Stomach (tissue), 9 donors: ENCODE measurements around the gene REV3L. TPM values are rescaled to one million over a fixed set of nuclear protein-coding genes. Genes with fewer than 3 reads are reported as not detected.

Experiments
- DNase-seq, 2 donors: peaks; one replicate each; pipeline versions ENCODE4 v3.0.0 to v3.0.0-alpha.2; 2013 to 2019
- H3K27ac ChIP-seq, 5 donors: fragments of 200-600 bp in 4 of 5; sonication (generic) in 4 of 5; one replicate each; pipeline ENCODE4 v1.5.1; 2013 to 2019; ENCODE audit warnings: mild to moderate bottlenecking in 1 of 5, moderate library complexity in 1 of 5
- H3K27me3 ChIP-seq, 3 donors: fragments of 200-600 bp; sonication (generic); one replicate each; pipeline ENCODE4 v1.5.1; 2017 to 2019; ENCODE audit warnings: mixed run types in 1 of 3
- H3K36me3 ChIP-seq, 4 donors: fragments of 200-600 bp; sonication (generic); 1 replicate in 3 of 4; 2 replicates in 1 of 4; pipeline ENCODE4 v1.5.1; 2016 to 2019
- H3K4me1 ChIP-seq, 4 donors: fragments of 200-600 bp; sonication (generic); one replicate each; pipeline ENCODE4 v1.5.1; 2016 to 2019
- H3K4me3 ChIP-seq, 4 donors: fragments of 200-600 bp; sonication (generic) in 3 of 4; one replicate each; pipeline ENCODE4 v1.5.1; 2016 to 2019; ENCODE audit warnings: mild to moderate bottlenecking in 1 of 4
- H3K9me3 ChIP-seq, 4 donors: fragments of 200-600 bp; sonication (generic); one replicate each; pipeline ENCODE4 v1.5.1; 2016 to 2019
- CTCF ChIP-seq, 7 experiments: fragments of 450-650 bp in 4 of 7; fragments of 200-600 bp in 3 of 7; sonication (generic) in 3 of 7; IDR thresholded peaks; one replicate each; pipeline ENCODE4 v1.5.1; 2016 to 2019; ENCODE audit warnings: antibody characterized with exemption in 7 of 7, control low read depth in 2 of 7, mild to moderate bottlenecking in 1 of 7
- EP300 ChIP-seq: sonication (generic); formaldehyde crosslinking; IDR thresholded peaks from one replicate; pipeline ENCODE4 v1.6.1; 2017; ENCODE audit warnings: antibody characterized with exemption
- POLR2A ChIP-seq, 4 donors: fragments of 450-650 bp; IDR thresholded peaks; one replicate each; pipeline ENCODE4 v1.6.1; 2016; ENCODE audit warnings: antibody characterized with exemption in 4 of 4, control low read depth in 2 of 4, mild to moderate bottlenecking in 1 of 4, moderate library complexity in 1 of 4
- POLR2AphosphoS5 ChIP-seq, 3 donors: sonication (generic); formaldehyde crosslinking; IDR thresholded peaks; one replicate each; pipeline ENCODE4 v1.6.1; 2016; ENCODE audit warnings: antibody characterized with exemption in 3 of 3
- WGBS, 5 donors: extraction: QIAGEN DNeasy Blood & Tissue Kit in 3 of 5; methylation state at CpG; one replicate each; pipeline versions ENCODE4 v1.1.5 to v1.1.7; 2013 to 2018; 5-methylcytosine and 5-hydroxymethylcytosine counted together
- intact Hi-C: fragments of 100-400 bp; cut with DNase I; formaldehyde crosslinking; loops from one replicate; pipeline ENCODE4 v1.15.1; 2023; ENCODE audit warnings: low total_unique reads
- polyA plus RNA-seq, 3 donors: library from polyadenylated mRNA; stranded (reverse); fragments of 200-250 nt; gene quantifications; one replicate each; pipeline ENCODE4 v1.2.3, GENCODE V29; 2013
- total RNA-seq, 5 donors: library from RNA; depleted of rRNA; stranded (reverse); fragments of >200 nt; gene quantifications; one replicate each; pipeline versions ENCODE4 v1.1.0 to v1.2.3, GENCODE V29; 2014 to 2016
- donor health status: healthy with polysubstance abuse.
- donor health status: Bipolar disorder and iron deficiency.
- donor health status: healthy.

The REV3L gene
- total and polyA plus RNA-seq, 8 donors, result 9.0 to 170 (median 28.3) TPM

DNA sequence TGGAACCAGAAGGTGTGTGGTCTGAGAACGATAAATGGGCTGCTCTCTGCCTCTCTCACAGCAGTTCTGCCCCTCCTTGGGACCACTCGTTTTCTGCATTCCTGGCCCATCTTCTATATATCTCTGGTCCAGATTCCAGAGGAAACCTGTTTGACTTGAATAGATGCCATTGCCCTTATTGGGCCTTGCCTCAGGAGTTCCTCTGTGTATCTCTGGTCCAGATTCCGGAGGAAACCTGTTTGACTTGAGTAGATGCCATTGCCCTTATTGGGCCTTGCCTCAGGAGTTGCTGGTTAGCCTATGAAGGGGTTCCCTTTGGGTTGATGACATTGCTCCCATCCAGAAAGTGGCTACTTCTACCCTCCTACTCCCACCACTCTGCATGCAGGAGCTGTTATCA, 206.3 kb downstream of the REV3L start:
- no peak overlapping the region for H3K4me3 ChIP-seq
- DNase-seq, result no peak
- TF ChIP-seq EP300, result no peak
- no peak for TF ChIP-seq CTCF (IDR thresholded peaks at IDR 0.05)
- TF ChIP-seq POLR2AphosphoS5 (IDR thresholded peaks at IDR 0.05), result no peak
- TF ChIP-seq POLR2A (IDR thresholded peaks at IDR 0.05), result no peak
- H3K27ac ChIP-seq, result no peak overlapping the region
- intact Hi-C loops, result no loop called here
- peaks cover 31 to 89% (median 71%) of the 10 kb centered on the region in 4 donors for H3K36me3 ChIP-seq
- 83 to 93% (median 86%) methylated on average over 3 of the region's 3 CpGs for WGBS, 5 donors
- H3K4me1 ChIP-seq, result no peaks in the 10 kb centered on the region
- peaks cover 3 to 29% (median 24%) of the 10 kb centered on the region in 4 donors for H3K9me3 ChIP-seq
- H3K27me3 ChIP-seq, result no peaks in the 10 kb centered on the region

GRCh38 chr6:111276335-111276734, 206.7 kb downstream of the REV3L start:
- WGBS, 5 donors, result 88 to 97% (median 95%) methylated on average over 2 of the region's 2 CpGs
- Histone ChIP-seq H3K4me1 (no peaks in the 10 kb centered on the region), H3K9me3 (peaks cover 3 to 29% (median 24%) of the 10 kb centered on the region in 4 donors), H3K36me3 (peaks cover 31 to 89% (median 71%) of the 10 kb centered on the region in 4 donors), H3K27me3 (no peaks in the 10 kb centered on the region), H3K4me3 (no peak overlapping the region), H3K27ac (no peak overlapping the region)
- no peak for DNase-seq
- intact Hi-C loops, result no loop called here
- no peak for TF ChIP-seq POLR2AphosphoS5 (IDR thresholded peaks at IDR 0.05)
- no peak for TF ChIP-seq CTCF (IDR thresholded peaks at IDR 0.05)
- no peak for TF ChIP-seq POLR2A (IDR thresholded peaks at IDR 0.05)
- no peak for TF ChIP-seq EP300

- no peak overlapping the region for H3K27ac ChIP-seq
- intact Hi-C loops, result no loop called here
- WGBS, 5 donors, result 93 to 100% (median 96%) methylated on average over 3 of the region's 3 CpGs
- DNase-seq, result peak in 1 of 2 donors; percentile 17
- H3K4me1 ChIP-seq, result no peaks in the 10 kb centered on the region
- H3K36me3 ChIP-seq, result peaks cover 31 to 87% (median 75%) of the 10 kb centered on the region in 4 donors
- no peak overlapping the region for H3K4me3 ChIP-seq
- H3K9me3 ChIP-seq, result peaks cover 3 to 29% (median 24%) of the 10 kb centered on the region in 4 donors
- no peaks in the 10 kb centered on the region for H3K27me3 ChIP-seq
- TF ChIP-seq POLR2AphosphoS5 (IDR thresholded peaks at IDR 0.05), result no peak
Observed at GRCh38 chr6:111274593-111275217, 208.3 kb downstream of the REV3L start.

- peaks cover 0 to 11% (median 4%) of the 10 kb centered on the region in 4 donors for H3K4me1 ChIP-seq
- TF ChIP-seq POLR2A (IDR thresholded peaks at IDR 0.05) (no peak), POLR2AphosphoS5 (IDR thresholded peaks at IDR 0.05) (no peak), CTCF (IDR thresholded peaks at IDR 0.05) (no peak), EP300 (no peak)
- H3K27ac ChIP-seq, result no peak overlapping the region
- DNase-seq, result no peak
- peaks cover 22 to 82% (median 63%) of the 10 kb centered on the region in 4 donors for H3K36me3 ChIP-seq
- H3K27me3 ChIP-seq, result no peaks in the 10 kb centered on the region
- intact Hi-C loops, result no loop called here
- peaks cover under 1 to 22% (median 19%) of the 10 kb centered on the region in 4 donors for H3K9me3 ChIP-seq
- WGBS, 5 donors, result 96 to 100% (median 98%) methylated on average over 4 of the region's 4 CpGs
- H3K4me3 ChIP-seq, result no peak overlapping the region
Observed at GRCh38 chr6:111270121-111270520, 212.9 kb downstream of the REV3L start.

DNA sequence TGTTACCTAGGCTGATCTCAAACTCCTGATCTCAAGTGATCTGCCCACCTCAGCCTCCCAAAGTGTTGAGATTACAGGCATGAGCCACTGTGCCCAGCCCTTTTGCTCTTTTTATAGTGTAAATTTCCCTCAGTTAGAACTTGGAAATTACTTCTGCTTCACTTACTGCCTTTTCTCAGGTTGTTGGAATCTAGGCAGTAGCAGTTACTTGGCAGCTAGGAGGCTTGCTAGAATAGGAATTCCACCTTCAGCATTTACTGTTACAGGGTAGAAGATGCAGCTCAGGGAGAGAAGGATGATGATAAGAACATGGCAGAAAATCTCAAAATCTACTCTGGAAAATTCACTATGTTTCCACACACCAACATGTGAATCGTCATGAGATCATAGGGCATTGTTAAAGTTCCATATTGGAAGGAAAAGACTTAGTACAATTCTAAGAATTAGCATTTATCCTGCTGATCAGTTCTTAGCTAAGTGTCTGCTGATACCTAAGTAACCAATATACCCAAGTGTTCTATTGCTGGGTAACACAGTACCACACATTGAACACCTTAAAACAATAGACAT, 213.5 kb downstream of the REV3L start:
- peaks cover 16 to 82% (median 63%) of the 10 kb centered on the region in 4 donors for H3K36me3 ChIP-seq
- no peaks in the 10 kb centered on the region for H3K27me3 ChIP-seq
- no peak overlapping the region for H3K27ac ChIP-seq
- no peak for DNase-seq
- H3K9me3 ChIP-seq, result peaks cover 0 to 16% (median 13%) of the 10 kb centered on the region in 4 donors
- peaks cover 0 to 11% (median 4%) of the 10 kb centered on the region in 4 donors for H3K4me1 ChIP-seq
- no peak for TF ChIP-seq POLR2AphosphoS5 (IDR thresholded peaks at IDR 0.05)
- no peak for TF ChIP-seq EP300
- TF ChIP-seq POLR2A (IDR thresholded peaks at IDR 0.05), result no peak
- no peak for TF ChIP-seq CTCF (IDR thresholded peaks at IDR 0.05)
- WGBS, 5 donors, result 93 to 97% (median 95%) methylated on average over 1 of the region's 1 CpG
- H3K4me3 ChIP-seq, result no peak overlapping the region
- intact Hi-C loops, result loop anchor here (10.0 kb wide), 1 partner anchor 765 kb away; no protein-coding TSS in a partner anchor
